ENCODE measurements around the gene NSMCE4A. TPM values are rescaled to one million over a fixed set of nuclear protein-coding genes. Genes with fewer than 3 reads are reported as not detected.
"Not testable (repeated sequence)": the region's sequence is repeated elsewhere in the genome, so short reads cannot be mapped to it uniquely, and the experiment has no call there.

NSMCE4A gene
- total RNA-seq, 2 experiments from 2014 or later = 63.5 to 69.4 TPM

GRCh38 chr10:121919666-121920065 lies 55.4 kb downstream of the NSMCE4A start:
- Mint-ChIP-seq H3K4me3 (no peak overlapping the region), H3K9me3 (no peaks in the 10 kb centered on the region)
- POLR2A ChIA-PET = no interaction called here

DNA sequence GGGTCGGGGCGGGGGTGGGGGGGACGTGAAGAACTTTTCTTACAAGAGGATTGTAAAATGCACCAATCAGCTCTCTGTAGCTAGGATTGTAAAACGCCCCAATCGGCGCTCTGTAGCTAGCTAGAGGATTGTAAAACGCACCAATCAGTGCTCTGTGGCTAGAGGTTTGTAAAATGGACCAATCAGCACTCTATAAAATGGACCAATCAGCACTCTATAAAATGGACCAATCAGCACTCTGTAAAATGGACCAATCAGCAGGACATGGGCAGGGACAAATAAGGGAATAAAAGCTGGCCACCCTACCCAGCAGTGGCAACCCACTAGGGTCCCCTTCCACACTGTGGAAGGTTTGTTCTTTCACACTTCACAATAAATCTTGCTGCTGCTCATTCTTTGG lies 56.2 kb downstream of the NSMCE4A start:
- POLR2A ChIA-PET, H3K27ac Mint-ChIP-seq, H3K4me3 Mint-ChIP-seq, H3K9me3 Mint-ChIP-seq, DNase-seq, H3K4me1 Mint-ChIP-seq, H3K27me3 Mint-ChIP-seq: not testable (repeated sequence)
- H3K36me3 Mint-ChIP-seq (ENCODE audit: low read depth) = peaks cover 40% of the 10 kb centered on the region
- CTCF ChIA-PET = interaction anchor here (0.6 kb wide), 1 partner anchor 8 kb away, joined by 4 read pairs; no protein-coding TSS in a partner anchor

More at GRCh38 chr10:121919666-121920065, 55.4 kb downstream of the NSMCE4A start:
- Mint-ChIP-seq H3K27ac (no peak overlapping the region), H3K27me3 (no peaks in the 10 kb centered on the region), H3K4me1 (peaks cover 1% of the 10 kb centered on the region), H3K36me3 (ENCODE audit: low read depth) (peaks cover 37% of the 10 kb centered on the region)
- CTCF ChIA-PET = no interaction called here
- DNase-seq = no peak

DNA sequence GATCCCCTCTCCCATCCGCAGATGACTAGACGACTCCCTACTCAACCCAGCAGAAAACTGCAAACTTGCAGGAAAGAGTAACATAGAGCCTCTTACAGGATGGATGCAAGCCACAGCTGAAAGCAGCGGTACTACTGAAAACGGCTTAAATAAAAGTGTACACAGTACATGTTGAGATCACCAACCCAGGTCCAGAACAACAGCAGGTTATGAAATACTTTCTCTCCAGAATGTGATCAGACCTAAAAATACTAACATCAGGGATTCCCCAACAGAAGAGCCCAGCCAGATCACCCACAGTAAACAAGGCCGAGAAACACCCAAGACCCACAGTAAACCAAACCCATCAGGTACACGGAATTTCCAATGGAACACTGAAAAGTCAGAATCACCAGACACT lies 60.4 kb downstream of the NSMCE4A start:
- Mint-ChIP-seq H3K9me3 (no peaks in the 10 kb centered on the region), H3K27me3 (no peaks in the 10 kb centered on the region), H3K27ac (no peak overlapping the region), H3K36me3 (ENCODE audit: low read depth) (peaks cover 52% of the 10 kb centered on the region), H3K4me1 (peaks cover 6% of the 10 kb centered on the region), H3K4me3 (no peak overlapping the region)
- CTCF ChIA-PET = no interaction called here
- POLR2A ChIA-PET = no interaction called here
- no peak for DNase-seq

DNA sequence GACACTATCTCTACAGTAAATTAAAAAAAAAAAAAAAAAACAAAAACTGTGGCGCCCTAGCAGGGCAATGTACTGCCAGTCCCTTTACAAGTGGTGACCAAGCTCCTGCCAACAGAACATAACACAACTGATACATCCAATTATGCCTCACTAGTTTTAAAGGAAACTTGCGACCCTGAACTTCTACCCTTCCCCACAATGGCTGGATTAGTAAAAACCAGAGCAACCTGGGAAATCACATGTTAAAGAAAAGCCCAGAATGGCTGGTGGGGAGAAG lies 63.7 kb downstream of the NSMCE4A start:
- POLR2A ChIA-PET = no interaction called here
- H3K27ac Mint-ChIP-seq = no peak overlapping the region
- no peaks in the 10 kb centered on the region for H3K27me3 Mint-ChIP-seq
- CTCF ChIA-PET = interaction anchor here (0.7 kb wide), 1 partner anchor 8 kb away, joined by 4 read pairs; no protein-coding TSS in a partner anchor
- H3K4me1 Mint-ChIP-seq = peaks cover 5% of the 10 kb centered on the region
- no peak overlapping the region for H3K4me3 Mint-ChIP-seq
- H3K36me3 Mint-ChIP-seq (ENCODE audit: low read depth) = peaks cover 42% of the 10 kb centered on the region
- no peak for DNase-seq
- no peaks in the 10 kb centered on the region for H3K9me3 Mint-ChIP-seq

DNA sequence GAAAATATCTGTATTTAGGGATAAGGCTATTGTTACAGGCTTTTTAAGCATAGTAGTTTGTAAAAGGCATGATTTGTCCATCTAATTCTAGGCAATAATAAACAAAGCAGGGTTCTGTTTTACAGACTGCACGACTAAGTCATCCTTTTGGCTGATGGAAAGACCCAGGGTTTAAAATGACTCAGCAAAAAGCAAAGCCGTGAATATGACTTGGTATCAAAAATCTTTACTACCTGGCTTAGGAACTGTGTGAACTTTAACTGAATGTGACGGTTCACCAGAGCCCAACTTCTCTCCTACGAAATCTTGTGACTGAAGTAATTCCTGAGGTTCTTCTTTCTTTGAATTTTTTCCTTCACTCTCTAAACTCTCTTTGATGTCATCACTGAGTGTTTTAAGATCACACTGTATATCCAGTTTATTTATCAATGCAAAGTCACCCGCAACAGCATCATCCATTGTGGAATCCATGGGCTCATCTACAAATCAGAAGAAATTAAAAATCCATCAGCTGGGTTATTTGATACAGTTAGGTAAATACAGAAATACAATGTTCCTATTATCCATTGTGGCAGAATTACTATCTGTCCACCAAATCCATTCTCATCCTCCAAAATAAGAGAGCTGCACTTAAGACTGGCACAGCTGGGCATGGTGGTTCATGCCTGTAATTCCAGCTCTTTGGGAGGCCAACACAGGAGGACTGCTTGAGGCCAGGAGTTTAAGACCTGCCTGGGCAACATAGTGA lies 64.2 kb downstream of the NSMCE4A start:
- no peaks in the 10 kb centered on the region for H3K27me3 Mint-ChIP-seq
- H3K4me1 Mint-ChIP-seq = peaks cover 5% of the 10 kb centered on the region
- H3K36me3 Mint-ChIP-seq (ENCODE audit: low read depth) = peaks cover 42% of the 10 kb centered on the region
- ChIA-PET CTCF (interaction anchor here (0.7 kb wide), 1 partner anchor 8 kb away, joined by 4 read pairs; no protein-coding TSS in a partner anchor), POLR2A (no interaction called here)
- no peak for DNase-seq
- no peaks in the 10 kb centered on the region for H3K9me3 Mint-ChIP-seq
- H3K27ac Mint-ChIP-seq = no peak overlapping the region
- H3K4me3 Mint-ChIP-seq = no peak overlapping the region

Other genes with a start within 250 kb of the NSMCE4A start
- gene ATE1, start 47.2 kb downstream of the NSMCE4A start, total RNA-seq = 10 to 100 TPM; 23.1 to 24.4 TPM
- gene TACC2, start 13.9 kb upstream of the NSMCE4A start, total RNA-seq = not detected

Measured in activated CD4-positive, alpha-beta T cell treated with anti-CD3 and anti-CD28 coated beads, Interleukin-2, amount 10 ng/mL, durations not matched to agents 7 days and 5 days (primary cell).